ENCODE data around the gene HDAC4. TPM values are rescaled to one million over a fixed set of nuclear protein-coding genes. Genes with fewer than 3 reads are reported as not detected.

HDAC4 gene
- total and polyA plus RNA-seq, 2 donors from 2014 or later: 2.2 to 56.8 TPM

- no peak for TF ChIP-seq CTCF (IDR thresholded peaks at IDR 0.05; ENCODE audit: borderline replicate concordance, extremely low read depth, insufficient read depth)
- peak in 1 of 5 donors; percentile 27 for DNase-seq
- peaks cover 0 to 27% (median 13%) of the 10 kb centered on the region in 3 donors for H3K4me1 ChIP-seq (ENCODE audit: control insufficient read depth in 2 of 3, insufficient read depth in 2 of 3, low read depth in 1 of 3, low read length in 3 of 3)
- FAIRE-seq: no peak
- intact Hi-C loops (cut with DNase I): no loop called here
- H3K27me3 ChIP-seq (ENCODE audit: control insufficient read depth, insufficient read depth, low read length): no peaks in the 10 kb centered on the region
- peak overlapping the region in 1 of 3 donors; percentile 9 for H3K4me3 ChIP-seq (ENCODE audit: low read length in 3 of 3)
- no peak overlapping the region for H3K9ac ChIP-seq (ENCODE audit: low read length in 3 of 3)
- H3K36me3 ChIP-seq (ENCODE audit: control insufficient read depth in 2 of 3, insufficient read depth in 3 of 3, low read length in 3 of 3): no peaks in the 10 kb centered on the region
- H3K27ac ChIP-seq (ENCODE audit: low read depth in 2 of 2, low read length in 2 of 2): no peak overlapping the region
- no peaks in the 10 kb centered on the region for H3K9me3 ChIP-seq (ENCODE audit: control insufficient read depth in 2 of 3, insufficient read depth in 1 of 3, low read length in 3 of 3)
These were observed 69.3 kb downstream of the HDAC4 start for GRCh38 chr2:239331560-239331959.

- Histone ChIP-seq H3K9me3 (ENCODE audit: control insufficient read depth in 2 of 3, insufficient read depth in 1 of 3, low read length in 3 of 3) (no peaks in the 10 kb centered on the region), H3K4me1 (ENCODE audit: control insufficient read depth in 2 of 3, insufficient read depth in 2 of 3, low read depth in 1 of 3, low read length in 3 of 3) (peaks cover 0 to 27% (median 13%) of the 10 kb centered on the region in 3 donors), H3K27ac (ENCODE audit: low read depth in 2 of 2, low read length in 2 of 2) (no peak overlapping the region), H3K9ac (ENCODE audit: low read length in 3 of 3) (no peak overlapping the region), H3K27me3 (ENCODE audit: control insufficient read depth, insufficient read depth, low read length) (no peaks in the 10 kb centered on the region), H3K4me3 (ENCODE audit: low read length in 3 of 3) (no peak overlapping the region), H3K36me3 (ENCODE audit: control insufficient read depth in 2 of 3, insufficient read depth in 3 of 3, low read length in 3 of 3) (no peaks in the 10 kb centered on the region)
- no peak for TF ChIP-seq CTCF (IDR thresholded peaks at IDR 0.05; ENCODE audit: borderline replicate concordance, extremely low read depth, insufficient read depth)
- no peak for FAIRE-seq
- peak in 1 of 5 donors; percentile 36 for DNase-seq
- intact Hi-C loops (cut with DNase I): no loop called here
These were observed 70.0 kb downstream of the HDAC4 start for GRCh38 chr2:239330836-239331235.

- no peak overlapping the region for H3K27ac ChIP-seq (ENCODE audit: low read depth in 2 of 2, low read length in 2 of 2)
- intact Hi-C loops (cut with DNase I): no loop called here
- no peak overlapping the region for H3K4me3 ChIP-seq (ENCODE audit: low read length in 3 of 3)
- peaks cover 0 to 27% (median 13%) of the 10 kb centered on the region in 3 donors for H3K4me1 ChIP-seq (ENCODE audit: control insufficient read depth in 2 of 3, insufficient read depth in 2 of 3, low read depth in 1 of 3, low read length in 3 of 3)
- TF ChIP-seq CTCF (IDR thresholded peaks at IDR 0.05; ENCODE audit: borderline replicate concordance, extremely low read depth, insufficient read depth): no peak
- FAIRE-seq (no peak), DNase-seq (peak in 1 of 5 donors; percentile 50)
- no peaks in the 10 kb centered on the region for H3K36me3 ChIP-seq (ENCODE audit: control insufficient read depth in 2 of 3, insufficient read depth in 3 of 3, low read length in 3 of 3)
- H3K27me3 ChIP-seq (ENCODE audit: control insufficient read depth, insufficient read depth, low read length): no peaks in the 10 kb centered on the region
- peak overlapping the region in 1 of 3 donors; percentile 26 for H3K9ac ChIP-seq (ENCODE audit: low read length in 3 of 3)
- H3K9me3 ChIP-seq (ENCODE audit: control insufficient read depth in 2 of 3, insufficient read depth in 1 of 3, low read length in 3 of 3): no peaks in the 10 kb centered on the region
These were observed 70.7 kb downstream of the HDAC4 start for GRCh38 chr2:239329972-239330572.
